ENCODE measurements around the gene SCAF1. TPM values are rescaled to one million over a fixed set of nuclear protein-coding genes. Genes with fewer than 3 reads are reported as not detected.
A peak's percentile ranks its signal among the peaks of the same experiment; 100 is the strongest.

Gene SCAF1
- total and polyA plus RNA-seq, 2 of the 13 experiments (the other 11 are each of a cell fraction or from before 2014, with no cell fraction given), result 3.3 to 6.1 TPM

DNA sequence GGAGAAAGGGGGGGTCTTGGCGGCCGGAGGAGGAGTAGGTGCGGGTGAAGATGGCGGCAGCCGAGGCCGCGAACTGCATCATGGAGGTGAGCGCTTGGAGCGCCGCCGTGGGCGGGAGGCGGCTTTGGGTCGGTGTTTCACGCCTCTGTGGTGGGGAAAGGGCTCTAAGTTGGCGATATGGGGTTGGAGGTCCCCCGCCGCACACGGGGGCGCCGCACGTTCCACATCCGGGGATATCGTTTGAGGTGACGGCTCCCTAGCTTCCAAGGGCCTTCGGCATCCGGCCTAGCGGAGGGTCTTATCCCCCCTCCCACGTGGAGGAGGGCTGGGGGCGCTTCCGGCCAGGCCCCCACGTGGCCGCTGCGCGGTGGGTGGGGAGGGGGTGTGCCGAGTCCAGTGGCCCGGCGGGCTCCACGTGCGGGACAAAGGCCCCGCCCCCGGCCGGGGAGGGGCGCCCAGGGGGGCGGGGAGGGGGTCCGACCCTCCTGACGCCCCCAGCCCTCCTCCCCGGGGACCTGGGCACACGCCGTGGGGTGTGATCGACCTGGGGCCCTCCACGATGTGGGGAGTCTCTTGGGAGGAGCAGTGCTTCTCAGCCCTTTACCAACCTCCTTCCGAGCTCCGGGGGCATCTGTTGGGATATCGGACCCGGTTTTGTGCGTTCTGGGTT is 35.4 kb downstream of the SCAF1 start, which contains the start of gene PRMT1 (continued):
- no peak for TF ChIP-seq ZNF207 (IDR thresholded peaks at IDR 0.05; ENCODE audit: borderline replicate concordance)
- peak; percentile 86; the same call in 1 of the 2 replicates for TF ChIP-seq SNAPC4 (CRISPR knock-in tag; IDR thresholded peaks at IDR 0.05)
- TF ChIP-seq, protein P1, sequence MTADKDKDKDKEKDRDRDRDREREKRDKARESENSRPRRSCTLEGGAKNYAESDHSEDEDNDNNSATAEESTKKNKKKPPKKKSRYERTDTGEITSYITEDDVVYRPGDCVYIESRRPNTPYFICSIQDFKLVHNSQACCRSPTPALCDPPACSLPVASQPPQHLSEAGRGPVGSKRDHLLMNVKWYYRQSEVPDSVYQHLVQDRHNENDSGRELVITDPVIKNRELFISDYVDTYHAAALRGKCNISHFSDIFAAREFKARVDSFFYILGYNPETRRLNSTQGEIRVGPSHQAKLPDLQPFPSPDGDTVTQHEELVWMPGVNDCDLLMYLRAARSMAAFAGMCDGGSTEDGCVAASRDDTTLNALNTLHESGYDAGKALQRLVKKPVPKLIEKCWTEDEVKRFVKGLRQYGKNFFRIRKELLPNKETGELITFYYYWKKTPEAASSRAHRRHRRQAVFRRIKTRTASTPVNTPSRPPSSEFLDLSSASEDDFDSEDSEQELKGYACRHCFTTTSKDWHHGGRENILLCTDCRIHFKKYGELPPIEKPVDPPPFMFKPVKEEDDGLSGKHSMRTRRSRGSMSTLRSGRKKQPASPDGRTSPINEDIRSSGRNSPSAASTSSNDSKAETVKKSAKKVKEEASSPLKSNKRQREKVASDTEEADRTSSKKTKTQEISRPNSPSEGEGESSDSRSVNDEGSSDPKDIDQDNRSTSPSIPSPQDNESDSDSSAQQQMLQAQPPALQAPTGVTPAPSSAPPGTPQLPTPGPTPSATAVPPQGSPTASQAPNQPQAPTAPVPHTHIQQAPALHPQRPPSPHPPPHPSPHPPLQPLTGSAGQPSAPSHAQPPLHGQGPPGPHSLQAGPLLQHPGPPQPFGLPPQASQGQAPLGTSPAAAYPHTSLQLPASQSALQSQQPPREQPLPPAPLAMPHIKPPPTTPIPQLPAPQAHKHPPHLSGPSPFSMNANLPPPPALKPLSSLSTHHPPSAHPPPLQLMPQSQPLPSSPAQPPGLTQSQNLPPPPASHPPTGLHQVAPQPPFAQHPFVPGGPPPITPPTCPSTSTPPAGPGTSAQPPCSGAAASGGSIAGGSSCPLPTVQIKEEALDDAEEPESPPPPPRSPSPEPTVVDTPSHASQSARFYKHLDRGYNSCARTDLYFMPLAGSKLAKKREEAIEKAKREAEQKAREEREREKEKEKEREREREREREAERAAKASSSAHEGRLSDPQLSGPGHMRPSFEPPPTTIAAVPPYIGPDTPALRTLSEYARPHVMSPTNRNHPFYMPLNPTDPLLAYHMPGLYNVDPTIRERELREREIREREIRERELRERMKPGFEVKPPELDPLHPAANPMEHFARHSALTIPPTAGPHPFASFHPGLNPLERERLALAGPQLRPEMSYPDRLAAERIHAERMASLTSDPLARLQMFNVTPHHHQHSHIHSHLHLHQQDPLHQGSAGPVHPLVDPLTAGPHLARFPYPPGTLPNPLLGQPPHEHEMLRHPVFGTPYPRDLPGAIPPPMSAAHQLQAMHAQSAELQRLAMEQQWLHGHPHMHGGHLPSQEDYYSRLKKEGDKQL (CRISPR knock-in tag; IDR thresholded peaks at IDR 0.05; ENCODE audit: low read depth), result 0 out of 2 replicates have a peak, but pooled peaks have one; percentile 29
- TF ChIP-seq SIX1 (CRISPR knock-in tag; IDR thresholded peaks at IDR 0.05; ENCODE audit: borderline replicate concordance), result no peak
- TF ChIP-seq NCOA1 (CRISPR knock-in tag; IDR thresholded peaks at IDR 0.05), result no peak
- TF ChIP-seq CREB3 (CRISPR knock-in tag; IDR thresholded peaks at IDR 0.05), result no peak
- TF ChIP-seq ARNT (IDR thresholded peaks at IDR 0.05), result no peak
- TF ChIP-seq NFYB (CRISPR knock-in tag; IDR thresholded peaks at IDR 0.05), result no peak
- TF ChIP-seq RNF219 (CRISPR knock-in tag; IDR thresholded peaks at IDR 0.05), result no peak
- no peak for TF ChIP-seq ZNF552 (CRISPR knock-in tag; IDR thresholded peaks at IDR 0.05; ENCODE audit: borderline replicate concordance)
- TF ChIP-seq RBM22 (optimal IDR thresholded peaks at IDR 0.05; ENCODE audit: low read length), result no peak
- TF ChIP-seq ARNTL (CRISPR knock-in tag; IDR thresholded peaks at IDR 0.05), result peak; percentile 90
- TF ChIP-seq ZSCAN21 (CRISPR knock-in tag; IDR thresholded peaks at IDR 0.05; ENCODE audit: borderline replicate concordance), result peak; percentile 86

All from HepG2 (cell line).